Inflammatory macrophage (primary cell): ENCODE results near the gene SCTR.

Experiments
- DNase-seq, 2 donors: peaks; one replicate each; pipeline ENCODE4 v3.0.0-alpha.2; 2020 to 2022
- total RNA-seq, 18 experiments: gene quantifications; one replicate each; lab custom pipeline; 2026; ENCODE audit warnings: mixed read lengths in 6 of 18, inconsistent platforms in 2 of 18; lab: John Stamatoyannopoulos, UW

The SCTR gene
- 0 to 0.19 (median 0) reads per million in 18 experiments for total RNA-seq

GRCh38 chr2:119523952-119524694, at the start of gene SCTR:
Gene SCTR, minus strand, starts transcription at chr2:119524483. Its CDS starts 257 bp downstream, at chr2:119524226.
- no peak for DNase-seq

- DNase-seq = no peak
These were observed 43.0 kb upstream of the SCTR start for GRCh38 chr2:119567292-119567691.

- DNase-seq = no peak
These were observed 41.2 kb upstream of the SCTR start for GRCh38 chr2:119565481-119565880.

GRCh38 chr2:119553687-119554344, 29.5 kb upstream of the SCTR start:
- no peak for DNase-seq

- DNase-seq = no peak
These were observed 28.6 kb upstream of the SCTR start for GRCh38 chr2:119552902-119553301.

- DNase-seq = no peak
These were observed 26.6 kb upstream of the SCTR start for GRCh38 chr2:119550856-119551255.

- DNase-seq = no peak
These were observed 26.1 kb upstream of the SCTR start for GRCh38 chr2:119550346-119550745.

GRCh38 chr2:119549241-119549640, 25.0 kb upstream of the SCTR start:
- no peak for DNase-seq

- no peak for DNase-seq
These were observed 24.3 kb upstream of the SCTR start for GRCh38 chr2:119548516-119549120.

- no peak for DNase-seq
These were observed 22.1 kb upstream of the SCTR start for GRCh38 chr2:119546447-119546767.

- no peak for DNase-seq
These were observed 21.6 kb upstream of the SCTR start for GRCh38 chr2:119545754-119546446.

- no peak for DNase-seq
These were observed 20.7 kb upstream of the SCTR start for GRCh38 chr2:119544939-119545475.

- DNase-seq = peak; percentile 43 to 60
These were observed 20.0 kb upstream of the SCTR start, which contains the start of gene CFAP221 for GRCh38 chr2:119544075-119544938. Gene CFAP221, plus strand, starts transcription at chr2:119544449. Its CDS starts 1,683 bp downstream, at chr2:119546132.

GRCh38 chr2:119541476-119541875, 17.2 kb upstream of the SCTR start:
- DNase-seq = no peak

- DNase-seq = no peak
These were observed 13.5 kb upstream of the SCTR start for GRCh38 chr2:119537792-119538191.

- no peak for DNase-seq
These were observed 12.4 kb upstream of the SCTR start for GRCh38 chr2:119536707-119537106.

GRCh38 chr2:119536211-119536610, 11.9 kb upstream of the SCTR start:
- no peak for DNase-seq

GRCh38 chr2:119533560-119533959, 9.3 kb upstream of the SCTR start:
- no peak for DNase-seq

- DNase-seq = no peak
These were observed 7.0 kb upstream of the SCTR start for GRCh38 chr2:119531292-119531691.

- no peak for DNase-seq
These were observed 3.7 kb upstream of the SCTR start for GRCh38 chr2:119527999-119528398.

GRCh38 chr2:119525614-119526013, 1.3 kb upstream of the SCTR start:
- DNase-seq = no peak

GRCh38 chr2:119523383-119523951, 816 bp downstream of the SCTR start:
- DNase-seq = no peak
